GM12878 (cell line): ENCODE measurements around the gene KCNJ14. TPM values are rescaled to one million over a fixed set of nuclear protein-coding genes. Genes with fewer than 3 reads are reported as not detected.

Source experiments
- ASH2L ChIP-seq: fragments of 300-600, 200-600 bp; sonication (generic); IDR thresholded peaks from 2 replicates; pipeline ENCODE4 v1.6.1; 2017; ENCODE audit warnings: low read depth, mild to moderate bottlenecking, borderline replicate concordance
- BACH1 ChIP-seq: fragments of 450-650 bp; IDR thresholded peaks from 2 replicates; pipeline ENCODE4 v1.6.1; 2017; ENCODE audit warnings: mild to moderate bottlenecking, borderline replicate concordance
- BCLAF1 ChIP-seq: fragments of 450-650 bp; IDR thresholded peaks from 2 replicates; pipeline ENCODE4 v1.6.1; 2017; ENCODE audit warnings: antibody characterized with exemption, mild to moderate bottlenecking, moderate library complexity
- CHD1 ChIP-seq: IDR thresholded peaks from 2 replicates; pipeline ENCODE4 v1.6.1; 2012; ENCODE audit warnings: low read depth, low read length, improper control_type of control experiment
- CREB1 ChIP-seq: IDR thresholded peaks from 2 replicates; pipeline ENCODE4 v1.6.1; 2012; ENCODE audit warnings: low read depth, mild to moderate bottlenecking, inconsistent platforms
- CREM ChIP-seq: IDR thresholded peaks from 2 replicates; pipeline ENCODE4 v1.6.1; 2014; ENCODE audit warnings: antibody characterized with exemption, low read depth
- E4F1 ChIP-seq: fragments of 450-650 bp; IDR thresholded peaks from 2 replicates; pipeline ENCODE4 v1.6.1; 2018; ENCODE audit warnings: borderline replicate concordance, mild to moderate bottlenecking; ENCODE audit not compliant: partially characterized antibody
- ELK1 ChIP-seq: IDR thresholded peaks from 2 replicates; pipeline ENCODE4 v1.6.1; 2012; ENCODE audit warnings: low read depth, low read length, improper control_type of control experiment
- FOS ChIP-seq: IDR thresholded peaks from 3 replicates; pipeline ENCODE4 v1.6.1; 2011; ENCODE audit warnings: borderline replicate concordance; ENCODE audit not compliant: insufficient read length; ENCODE audit errors: extremely low read depth
- HDGF ChIP-seq: fragments of 450-650 bp; IDR thresholded peaks from 2 replicates; pipeline ENCODE4 v1.6.1; 2016; ENCODE audit warnings: antibody characterized with exemption
- KDM1A ChIP-seq: fragments of 200-600 bp; sonication (generic); IDR thresholded peaks from 2 replicates; pipeline ENCODE4 v1.6.1; 2016; ENCODE audit warnings: borderline replicate concordance
- MTA2 ChIP-seq: fragments of 450-650 bp; IDR thresholded peaks from 2 replicates; pipeline ENCODE4 v1.6.1; 2016; ENCODE audit warnings: low read depth, mild to moderate bottlenecking, moderate library complexity
- NKRF ChIP-seq: fragments of 450-650 bp; conservative IDR thresholded peaks from 2 replicates; pipeline ENCODE4 v1.6.1; 2017; ENCODE audit warnings: mild to moderate bottlenecking, moderate library complexity
- POU2F2 ChIP-seq: IDR thresholded peaks from 3 replicates; pipeline ENCODE4 v1.6.1; 2011; ENCODE audit warnings: low read depth, mild to moderate bottlenecking, low read length, borderline replicate concordance
- RB1 ChIP-seq: fragments of 450-650 bp; formaldehyde crosslinking; IDR thresholded peaks from 2 replicates; pipeline ENCODE4 v1.6.1; 2017; ENCODE audit warnings: mild to moderate bottlenecking, borderline replicate concordance
- RCOR1 ChIP-seq: conservative IDR thresholded peaks from 2 replicates; pipeline ENCODE4 v1.6.1; 2012; ENCODE audit warnings: low read depth, low read length, improper control_type of control experiment
- RFX5 ChIP-seq: IDR thresholded peaks from 2 replicates; pipeline ENCODE4 v1.6.1; 2011; ENCODE audit warnings: low read depth, low read length, improper control_type of control experiment
- SIN3A ChIP-seq: IDR thresholded peaks from 2 replicates; pipeline ENCODE4 v1.6.1; 2012; ENCODE audit warnings: low read depth, low read length, improper control_type of control experiment
- SMAD1 ChIP-seq: fragments of 450-650 bp; IDR thresholded peaks from 2 replicates; pipeline ENCODE4 v1.6.1; 2018; ENCODE audit warnings: mild to moderate bottlenecking, low read depth; ENCODE audit not compliant: partially characterized antibody
- STAT1 ChIP-seq: fragments of 450-650 bp; conservative IDR thresholded peaks from 2 replicates; pipeline ENCODE4 v1.6.1; 2014; ENCODE audit warnings: antibody characterized with exemption, mild to moderate bottlenecking
- TCF7 ChIP-seq: IDR thresholded peaks from 2 replicates; pipeline ENCODE4 v1.6.1; 2014; ENCODE audit warnings: antibody characterized with exemption, borderline replicate concordance
- WRNIP1 ChIP-seq: IDR thresholded peaks from 2 replicates; pipeline ENCODE4 v1.6.1; 2011; ENCODE audit warnings: low read depth, low read length, improper control_type of control experiment, borderline replicate concordance
- YBX1 ChIP-seq: fragments of 450-650 bp; IDR thresholded peaks from 2 replicates; pipeline ENCODE4 v1.6.1; 2016; ENCODE audit warnings: antibody characterized with exemption
- ZNF207 ChIP-seq: fragments of 450-650 bp; IDR thresholded peaks from 2 replicates; pipeline ENCODE4 v1.6.1; 2014; ENCODE audit warnings: antibody characterized with exemption, mild to moderate bottlenecking, borderline replicate concordance
- polyA plus RNA-seq, 11 experiments: library from polyadenylated mRNA; depleted of rRNA in 4 of 11; unstranded in 6 of 11; stranded (reverse) in 5 of 11; fragments of >200 nt; fragmentation: Nextera tagmentation in 4 of 11; fragmentation: Illumina TruSeq in 1 of 11; extraction: Ambion mirVana in 4 of 11; extraction: Trizol in 1 of 11; gene quantifications; 1 replicate in 1 of 11; 2 replicates in 10 of 11; pipeline versions ENCODE4 v1.2.1 to v1.2.3, GENCODE V29; 2011 to 2016; ENCODE audit warnings: inconsistent platforms in 2 of 11, missing spikeins in 2 of 11, low read depth in 1 of 11
- total RNA-seq, 4 experiments: library from RNA; depleted of rRNA in 3 of 4; stranded (reverse); fragments of >200 nt in 3 of 4; fragmentation: Illumina TruSeq in 1 of 4; extraction: Trizol in 1 of 4; gene quantifications; 2 replicates each; pipeline versions ENCODE4 v1.2.1 to v1.2.3, GENCODE V29; 2013 to 2021

Gene KCNJ14
- total and polyA plus RNA-seq, 10 of the 15 experiments (the other 5 are each of a cell fraction or from before 2014, with no cell fraction given): 0.24 to 1.4 (median 0.42) TPM

- no peak for TF ChIP-seq BCLAF1
- TF ChIP-seq CREB1: peak; percentile 92
- TF ChIP-seq ELK1: peak; percentile 55
- TF ChIP-seq CHD1: no peak
- TF ChIP-seq TCF7: no peak
- TF ChIP-seq ASH2L: no peak
- no peak for TF ChIP-seq ZNF207
- TF ChIP-seq POU2F2: no peak
- peak; percentile 72 for TF ChIP-seq CREM
- TF ChIP-seq RFX5: peak; percentile 54; the same call in 1 of the 2 replicates
- TF ChIP-seq BACH1: no peak; the same call in 1 of the 2 replicates
- no peak for TF ChIP-seq KDM1A
- TF ChIP-seq NKRF: 0 out of 2 replicates have a peak, but pooled peaks have one; percentile 23
- no peak for TF ChIP-seq YBX1
- TF ChIP-seq RCOR1: 0 out of 2 replicates have a peak, but pooled peaks have one; percentile 44
- TF ChIP-seq SIN3A: peak; percentile 67; the same call in 1 of the 2 replicates
- no peak for TF ChIP-seq WRNIP1
- no peak for TF ChIP-seq SMAD1
- peak; percentile 44; the same call in 1 of the 2 replicates for TF ChIP-seq HDGF
- no peak for TF ChIP-seq E4F1
- TF ChIP-seq MTA2: no peak
- peak; percentile 83 for TF ChIP-seq FOS
- TF ChIP-seq RB1: no peak
- no peak for TF ChIP-seq STAT1
These were observed 13.5 kb downstream of the KCNJ14 start (continued) for GRCh38 chr19:48468772-48469288.
